K562 (cell line): ENCODE results near the gene LGI4. TPM values are rescaled to one million over a fixed set of nuclear protein-coding genes. Genes with fewer than 3 reads are reported as not detected.

ENCODE experiments used
- ATAC-seq: fragments of 200-7000 bp; cut with Tn5 transposase; 3 replicates; pipeline ENCODE4 v1.9.1; 2020; ENCODE audit warnings: moderate library complexity
- BruUV-seq: library from RNA; stranded (reverse); fragments of 400-500 nt; replicated peaks from 2 replicates; lab custom pipeline; 2021; lab: Mats Ljungman, UMichigan
- CTCF ChIA-PET: fragments of 300-600 bp; formaldehyde crosslinking; extraction: SDS; loops from one replicate; lab custom pipeline; 2021; ENCODE audit warnings: low intra/inter-chr PET ratio; lab: Yijun Ruan, JAX
- POLR2A ChIA-PET: fragments of 300-600, 350-650 bp; sonication (Branson Sonifier 250); formaldehyde crosslinking; extraction: SDS; loops from one replicate; lab custom pipeline; 2021; ENCODE audit warnings: antibody characterized with exemption, inconsistent platforms; lab: Yijun Ruan, JAX
- DNase-seq, 4 experiments: peaks; one replicate each; pipeline versions ENCODE4 v3.0.0 to v3.0.0-alpha.2; 2011 to 2018; ENCODE audit warnings: low spot score in 3 of 4, mixed read lengths in 3 of 4; ENCODE audit errors: extremely low read depth in 1 of 4
- FAIRE-seq: peaks from 2 replicates; lab custom pipeline; 2011; peaks lifted over from hg19 to GRCh38; lab: Jason Lieb, UNC
- H2AFZ ChIP-seq: 2 replicates; pipeline ENCODE4 v1.6.0; 2011; ENCODE audit warnings: low read depth, low read length, control low read depth, inconsistent platforms
- H3K27ac ChIP-seq: fragments of 200-600 bp; 3 replicates; pipeline ENCODE4 v1.8.0; 2011; ENCODE audit warnings: low read depth, mild to moderate bottlenecking, control low read depth, inconsistent platforms, low read length, moderate library complexity, mixed read lengths; ENCODE audit errors: extremely low read depth
- H3K27me3 ChIP-seq, 2 experiments: fragments of 300-600 bp in 1 of 2; 2 replicates in 1 of 2; 3 replicates in 1 of 2; pipeline versions ENCODE4 v1.6.0 to v1.8.0; 2011; ENCODE audit warnings: inconsistent platforms in 2 of 2, low read length in 2 of 2, mild to moderate bottlenecking in 1 of 2, mixed read lengths in 1 of 2, moderate library complexity in 1 of 2; ENCODE audit not compliant: control insufficient read depth in 2 of 2, insufficient read depth in 2 of 2
- H3K36me3 ChIP-seq: fragments of 300-600 bp; 3 replicates; pipeline ENCODE4 v1.8.0; 2011; ENCODE audit warnings: mild to moderate bottlenecking, low read length, inconsistent platforms; ENCODE audit not compliant: control insufficient read depth, insufficient read depth
- H3K4me1 ChIP-seq, 2 experiments: fragments of 200-600 bp in 1 of 2; replicated peaks in 1 of 2; 2 replicates in 1 of 2; 3 replicates in 1 of 2; pipeline versions ENCODE4 v1.5.1 to v1.8.0; 2011; ENCODE audit warnings: inconsistent platforms in 2 of 2, low read length in 2 of 2, mild to moderate bottlenecking in 1 of 2, mixed read lengths in 1 of 2, moderate library complexity in 1 of 2; ENCODE audit not compliant: control insufficient read depth in 2 of 2, insufficient read depth in 2 of 2
- H3K4me2 ChIP-seq: 2 replicates; pipeline ENCODE4 v1.6.1; 2011; ENCODE audit warnings: low read length, control low read depth, inconsistent platforms, mixed read lengths; ENCODE audit not compliant: insufficient read depth
- H3K4me3 ChIP-seq: fragments of 200-600 bp; sonication (generic), shearing (Covaris generic); 2 replicates; pipeline ENCODE4 v1.5.1; 2016; ENCODE audit warnings: control low read depth, inconsistent platforms
- H3K79me2 ChIP-seq: fragments of 200-600 bp; 3 replicates; pipeline ENCODE4 v1.8.0; 2011; ENCODE audit warnings: low read length, inconsistent platforms; ENCODE audit not compliant: control insufficient read depth, insufficient read depth
- H3K9ac ChIP-seq, 2 experiments: 2 replicates each; pipeline versions ENCODE4 v1.6.0 to v1.6.1; 2011; ENCODE audit warnings: low read depth in 2 of 2, low read length in 2 of 2, control low read depth in 1 of 2, inconsistent platforms in 1 of 2, mild to moderate bottlenecking in 1 of 2, mixed read lengths in 1 of 2; ENCODE audit not compliant: insufficient read depth in 1 of 2
- H3K9me1 ChIP-seq: one replicate; pipeline ENCODE4 v1.6.0; 2011; ENCODE audit warnings: inconsistent platforms, mild to moderate bottlenecking, low read length, moderate library complexity; ENCODE audit not compliant: control insufficient read depth, insufficient read depth
- H3K9me3 ChIP-seq: replicated peaks from 2 replicates; pipeline ENCODE4 v1.5.1; 2011; ENCODE audit warnings: low read depth, low read length, inconsistent platforms; ENCODE audit not compliant: control insufficient read depth, insufficient read depth
- H4K20me1 ChIP-seq: replicated peaks from 2 replicates; pipeline ENCODE4 v1.6.1; 2011; ENCODE audit warnings: low read length, inconsistent platforms, mixed read lengths; ENCODE audit not compliant: control insufficient read depth, insufficient read depth
- HDGF ChIP-seq: fragments of 450-650 bp; IDR thresholded peaks from 2 replicates; pipeline ENCODE4 v1.6.1; 2016
- KDM5B ChIP-seq: fragments of 200-600 bp; sonication (generic); IDR thresholded peaks from 2 replicates; pipeline ENCODE4 v1.6.1; 2012; ENCODE audit warnings: low read depth, mild to moderate bottlenecking, moderate library complexity, low read length, control low read depth, inconsistent platforms; ENCODE audit not compliant: insufficient replicate concordance
- MTA1 ChIP-seq: fragments of 450-650 bp; IDR thresholded peaks from 2 replicates; pipeline ENCODE4 v1.6.1; 2017; ENCODE audit warnings: borderline replicate concordance
- NCOA6 ChIP-seq: fragments of 450-650 bp; IDR thresholded peaks from 2 replicates; pipeline ENCODE4 v1.6.1; 2017; ENCODE audit warnings: mild to moderate bottlenecking
- RFX1 ChIP-seq: fragments of 450-650 bp; IDR thresholded peaks from 2 replicates; pipeline ENCODE4 v1.6.1; 2016; ENCODE audit warnings: mild to moderate bottlenecking, moderate library complexity
- TAF9B ChIP-seq: fragments of 450-650 bp; IDR thresholded peaks from 2 replicates; pipeline ENCODE4 v1.6.1; 2018; ENCODE audit warnings: mild to moderate bottlenecking; ENCODE audit not compliant: partially characterized antibody
- TRIM28 ChIP-seq: fragments of 450-650 bp; IDR thresholded peaks from 2 replicates; pipeline ENCODE4 v1.6.1; 2017
- WGBS: fragments of 100-300 bp; shearing (Covaris generic); methylation state at CpG from one replicate; pipeline ENCODE4 v1.1.6; 2016; ENCODE audit warnings: low coverage, mixed read lengths; ENCODE audit not compliant: insufficient coverage; ENCODE audit errors: missing lambda C conversion rate; 5-methylcytosine and 5-hydroxymethylcytosine counted together
- in situ Hi-C: fragments of 300-500 bp; cut with MboI; formaldehyde crosslinking; loops from 4 replicates; pipeline ENCODE4 v1.15.0; 2018; ENCODE audit warnings: inconsistent platforms, mixed read lengths
- intact Hi-C: fragments of 100-400 bp; cut with micrococcal nuclease; formaldehyde crosslinking; loops from 2 replicates; pipeline ENCODE4 v1.14.2; 2022
- polyA plus RNA-seq, 8 experiments: library from polyadenylated mRNA; depleted of rRNA in 4 of 8; stranded (reverse) in 5 of 8; unstranded in 3 of 8; fragments of >200 nt; fragmentation: Nextera tagmentation in 2 of 8; fragmentation: Illumina TruSeq in 1 of 8; extraction: Ambion mirVana in 2 of 8; extraction: Trizol in 1 of 8; gene quantifications; 2 replicates each; pipeline versions ENCODE4 v1.2.1 to v1.2.3, GENCODE V29; 2011 to 2014; ENCODE audit warnings: inconsistent platforms in 1 of 8, missing spikeins in 1 of 8
- total RNA-seq, 7 experiments: library from RNA; depleted of rRNA in 6 of 7; stranded (reverse); fragments of >200 nt in 6 of 7; fragmentation: Illumina TruSeq in 2 of 7; extraction: Trizol in 2 of 7; gene quantifications; 2 replicates each; pipeline versions ENCODE4 v1.2.1 to v1.2.3, GENCODE V29; 2011 to 2021; ENCODE audit warnings: low replicate concordance in 1 of 7
- TF ChIP-seq, protein P1 (sequence below), 2 experiments: IDR thresholded peaks; 2 replicates each; pipeline ENCODE4 v1.6.1; 2011; ENCODE audit warnings: borderline replicate concordance in 1 of 2, control low read depth in 1 of 2, low read depth in 1 of 2, low read length in 1 of 2, mild to moderate bottlenecking in 1 of 2, mixed read lengths in 1 of 2, moderate library complexity in 1 of 2; ENCODE audit not compliant: insufficient read depth in 1 of 2, insufficient read length in 1 of 2, poor library complexity in 1 of 2, severe bottlenecking in 1 of 2; ENCODE audit errors: extremely low read depth in 1 of 2
- TF ChIP-seq, protein P2 (sequence below): IDR thresholded peaks from 2 replicates; pipeline ENCODE4 v1.6.1; 2016; ENCODE audit warnings: missing genetic modification characterization, missing compliant biosample characterization

LGI4 gene
- total and polyA plus RNA-seq, 9 of the 15 experiments (the other 6 are each of a cell fraction or from before 2014, with no cell fraction given), result 0.14 to 0.30 (median 0.24) TPM; not detected in 4

DNA sequence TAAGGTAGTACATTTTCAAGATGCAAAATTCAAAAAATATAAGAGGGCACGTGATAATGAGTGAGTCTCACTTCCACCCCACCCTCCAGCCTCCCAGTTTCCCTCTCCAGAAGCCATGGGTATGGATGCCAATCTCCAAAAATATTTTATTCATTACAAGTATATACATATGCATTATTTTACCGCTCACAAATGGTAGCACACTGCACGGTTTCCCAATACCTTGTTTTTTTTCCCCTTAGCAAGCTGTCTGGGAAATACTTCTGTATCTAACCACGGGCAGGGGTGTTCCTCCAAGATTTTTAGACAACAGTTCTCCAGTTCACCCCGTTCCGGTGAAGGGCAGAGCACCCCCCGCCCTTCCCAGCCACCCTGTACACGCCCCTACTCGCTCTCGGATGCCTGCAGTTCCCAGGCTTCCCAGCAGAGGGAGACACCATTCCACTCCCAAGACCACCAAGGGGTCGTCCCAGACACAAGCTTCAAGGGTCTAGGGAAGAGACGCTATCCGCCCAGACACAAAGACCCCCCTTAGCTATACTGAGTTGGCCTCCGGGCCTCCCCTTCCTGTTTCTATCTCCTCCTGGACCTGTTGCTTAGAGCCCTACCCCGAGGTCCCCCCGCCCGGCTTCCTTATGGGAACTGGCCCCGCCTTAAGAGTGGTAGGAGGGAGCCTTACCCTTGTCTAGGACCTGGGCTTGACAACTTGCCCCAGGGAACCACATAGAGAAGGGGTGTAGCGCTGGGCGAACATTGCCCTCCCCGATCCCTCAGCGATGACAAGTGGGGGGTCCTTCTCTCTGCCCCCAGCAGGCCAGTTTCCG lies 20.3 kb downstream of the LGI4 start (continued):
- TF ChIP-seq, protein P1, sequence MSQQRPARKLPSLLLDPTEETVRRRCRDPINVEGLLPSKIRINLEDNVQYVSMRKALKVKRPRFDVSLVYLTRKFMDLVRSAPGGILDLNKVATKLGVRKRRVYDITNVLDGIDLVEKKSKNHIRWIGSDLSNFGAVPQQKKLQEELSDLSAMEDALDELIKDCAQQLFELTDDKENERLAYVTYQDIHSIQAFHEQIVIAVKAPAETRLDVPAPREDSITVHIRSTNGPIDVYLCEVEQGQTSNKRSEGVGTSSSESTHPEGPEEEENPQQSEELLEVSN (IDR thresholded peaks at IDR 0.05; ENCODE audit: borderline replicate concordance in 1 of 2, extremely low read depth in 1 of 2, insufficient read depth in 1 of 2, insufficient read length in 1 of 2, low read depth in 1 of 2, low read length in 1 of 2, poor library complexity in 1 of 2, severe bottlenecking in 1 of 2), result no peak
- peak; percentile 68; the same call in 1 of the 2 replicates for TF ChIP-seq MTA1

DNA sequence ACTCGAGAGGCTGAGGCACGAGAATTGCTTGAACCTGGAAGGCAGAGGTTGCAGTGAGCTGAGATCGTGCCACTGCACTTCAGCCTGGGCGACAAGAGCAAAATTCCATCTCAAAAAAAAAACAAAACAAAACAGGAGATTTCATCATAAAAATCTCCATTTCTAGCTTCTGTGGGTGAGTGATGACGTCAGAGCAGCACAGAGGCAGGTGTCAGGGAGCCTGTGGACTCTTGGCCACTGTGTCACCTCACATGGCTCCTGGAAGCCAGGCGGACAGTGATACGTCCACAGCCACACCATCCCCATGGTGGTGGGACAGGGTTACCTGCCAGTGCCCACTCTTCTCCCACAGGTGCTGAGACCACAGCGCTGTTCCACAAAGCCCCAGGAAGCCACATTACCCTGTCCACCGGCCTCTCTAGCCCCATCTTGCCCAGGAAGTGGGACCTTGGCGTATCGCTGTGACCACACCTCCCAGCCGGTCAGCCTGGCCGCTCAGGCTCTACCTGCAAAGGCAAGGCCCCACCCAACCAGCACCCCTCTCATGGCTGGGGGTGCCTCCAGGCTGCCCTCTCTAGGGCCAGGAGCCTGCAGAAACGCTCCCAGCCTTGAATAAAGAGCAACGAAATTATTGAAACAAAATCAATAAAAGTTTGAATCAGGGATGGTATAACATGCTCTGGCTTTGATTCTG lies 21.7 kb downstream of the LGI4 start:
- POLR2A ChIA-PET, result interaction anchor here (0.7 kb wide), 1 partner anchor 45 kb away, joined by 4 read pairs; no protein-coding TSS in a partner anchor
- no peaks in the 10 kb centered on the region for H3K9me1 ChIP-seq
- no peak overlapping the region for H3K27ac ChIP-seq
- no peak overlapping the region for H3K4me2 ChIP-seq
- CTCF ChIA-PET, result interaction anchor here (2.0 kb wide), 1 partner anchor 22 kb away, joined by 8 read pairs; the partner anchor contains the start of gene LGI4
- H3K27me3 ChIP-seq, result peaks cover 0 to 21% of the 10 kb centered on the region in 2 experiments; a peak in 4 of 5 replicates
- ATAC-seq, result no peak
- BruUV-seq, result no TSS peak
- no peak overlapping the region for H3K4me3 ChIP-seq
- no peaks in the 10 kb centered on the region for H3K9me3 ChIP-seq
- no peak for DNase-seq
- in situ Hi-C loops, result no loop called here
- no peaks in the 10 kb centered on the region for H3K79me2 ChIP-seq
- 53% methylated on average over 14 of the region's 15 CpGs for WGBS
- H3K4me1 ChIP-seq, result peaks cover 12 to 54% of the 10 kb centered on the region in 2 experiments; a peak in 4 of 5 replicates
- H3K9ac ChIP-seq, result peak overlapping the region in 1 of 2 experiments; percentile 62; a peak in 1 of 4 replicates
- H4K20me1 ChIP-seq, result no peaks in the 10 kb centered on the region
- peak; percentile 52 for FAIRE-seq
- intact Hi-C loops, result no loop called here
- 0 out of 2 replicates have a peak overlapping the region, but pooled peaks have one; percentile 19 for H2AFZ ChIP-seq
- H3K36me3 ChIP-seq, result no peaks in the 10 kb centered on the region
- TF ChIP-seq TAF9B, result no peak
- no peak for TF ChIP-seq KDM5B
- TF ChIP-seq HDGF, result no peak
- no peak for TF ChIP-seq NCOA6
- TF ChIP-seq, protein P2, sequence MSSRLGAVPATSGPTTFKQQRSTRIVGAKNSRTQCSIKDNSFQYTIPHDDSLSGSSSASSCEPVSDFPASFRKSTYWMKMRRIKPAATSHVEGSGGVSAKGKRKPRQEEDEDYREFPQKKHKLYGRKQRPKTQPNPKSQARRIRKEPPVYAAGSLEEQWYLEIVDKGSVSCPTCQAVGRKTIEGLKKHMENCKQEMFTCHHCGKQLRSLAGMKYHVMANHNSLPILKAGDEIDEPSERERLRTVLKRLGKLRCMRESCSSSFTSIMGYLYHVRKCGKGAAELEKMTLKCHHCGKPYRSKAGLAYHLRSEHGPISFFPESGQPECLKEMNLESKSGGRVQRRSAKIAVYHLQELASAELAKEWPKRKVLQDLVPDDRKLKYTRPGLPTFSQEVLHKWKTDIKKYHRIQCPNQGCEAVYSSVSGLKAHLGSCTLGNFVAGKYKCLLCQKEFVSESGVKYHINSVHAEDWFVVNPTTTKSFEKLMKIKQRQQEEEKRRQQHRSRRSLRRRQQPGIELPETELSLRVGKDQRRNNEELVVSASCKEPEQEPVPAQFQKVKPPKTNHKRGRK (tag), result no peak
- TF ChIP-seq RFX1, result no peak
- no peak for TF ChIP-seq TRIM28
